H1 (cell line): ENCODE data around the gene CPNE5. TPM values are rescaled to one million over a fixed set of nuclear protein-coding genes. Genes with fewer than 3 reads are reported as not detected.

ENCODE experiments used
- CTCF ChIA-PET: fragments of 300-600 bp; sonication (Branson Sonifier 250); formaldehyde crosslinking; loops from one replicate; lab custom pipeline; 2021; ENCODE audit not compliant: partially characterized antibody; lab: Charles Lee
- POLR2A ChIA-PET: fragments of 300-600 bp; sonication (Branson Sonifier 250); formaldehyde crosslinking; loops from one replicate; lab custom pipeline; 2021; ENCODE audit warnings: inconsistent platforms; ENCODE audit not compliant: partially characterized antibody; lab: Charles Lee
- DNase-seq, 2 experiments: peaks; one replicate each; pipeline versions ENCODE4 v3.0.0 to v3.0.0-alpha.2; 2010 to 2022; ENCODE audit warnings: low spot score in 2 of 2, low read depth in 1 of 2, mixed read lengths in 1 of 2
- FAIRE-seq: peaks from 2 replicates; lab custom pipeline; 2011; peaks lifted over from hg19 to GRCh38; lab: Jason Lieb, UNC
- H2AFZ ChIP-seq: 2 replicates; pipeline ENCODE4 v1.8.1; 2012; ENCODE audit warnings: low read length, inconsistent platforms
- H2AK5ac ChIP-seq: 2 replicates; pipeline ENCODE4 v1.6.1; 2013; ENCODE audit warnings: low read depth, low read length
- H2BK120ac ChIP-seq: replicated peaks from 2 replicates; pipeline ENCODE3; 2013; ENCODE audit warnings: low read depth, low read length, inconsistent platforms
- H2BK12ac ChIP-seq: 2 replicates; pipeline ENCODE4 v1.6.1; 2013; ENCODE audit warnings: low read depth, low read length
- H2BK15ac ChIP-seq: 2 replicates; pipeline ENCODE4 v1.6.1; 2013; ENCODE audit warnings: low read length
- H2BK20ac ChIP-seq: 2 replicates; pipeline ENCODE4 v1.6.1; 2013; ENCODE audit warnings: low read length
- H2BK5ac ChIP-seq: 2 replicates; pipeline ENCODE4 v1.6.1; 2013; ENCODE audit warnings: low read depth, low read length
- H3K14ac ChIP-seq: 2 replicates; pipeline ENCODE4 v1.6.1; 2013; ENCODE audit warnings: inconsistent platforms; ENCODE audit not compliant: insufficient read length
- H3K18ac ChIP-seq: 2 replicates; pipeline ENCODE4 v1.6.1; 2013; ENCODE audit warnings: low read length; ENCODE audit errors: extremely low read depth
- H3K23ac ChIP-seq: 2 replicates; pipeline ENCODE4 v1.6.1; 2013; ENCODE audit warnings: inconsistent platforms; ENCODE audit not compliant: insufficient read length
- H3K23me2 ChIP-seq: 2 replicates; pipeline ENCODE4 v1.6.1; 2013; ENCODE audit warnings: low read depth, low read length
- H3K27ac ChIP-seq: 2 replicates; pipeline ENCODE4 v1.6.1; 2011; ENCODE audit warnings: low read depth, low read length, inconsistent platforms
- H3K27me3 ChIP-seq, 4 experiments: replicated peaks in 1 of 4; 1 replicate in 1 of 4; 2 replicates in 3 of 4; pipeline versions ENCODE4 v1.6.1 to v1.8.1; 2011 to 2013; ENCODE audit warnings: low read length in 3 of 4, mild to moderate bottlenecking in 3 of 4, inconsistent platforms in 2 of 4, mixed read lengths in 2 of 4, moderate library complexity in 1 of 4; ENCODE audit not compliant: control insufficient read depth in 3 of 4, insufficient read depth in 3 of 4; ENCODE audit errors: extremely low read depth in 1 of 4
- H3K36me3 ChIP-seq, 4 experiments: 2 replicates each; pipeline versions ENCODE4 v1.6.1 to v1.8.1; 2011 to 2013; ENCODE audit warnings: mild to moderate bottlenecking in 4 of 4, low read length in 3 of 4, moderate library complexity in 2 of 4, control low read depth in 1 of 4, inconsistent platforms in 1 of 4; ENCODE audit not compliant: insufficient read depth in 4 of 4, control insufficient read depth in 2 of 4
- H3K4ac ChIP-seq: replicated peaks from 2 replicates; pipeline ENCODE3; 2013; ENCODE audit warnings: low read length, low read depth, mixed read lengths, inconsistent platforms; ENCODE audit not compliant: insufficient read length
- H3K4me1 ChIP-seq, 4 experiments: replicated peaks in 1 of 4; 1 replicate in 1 of 4; 2 replicates in 3 of 4; pipeline versions ENCODE4 v1.6.1 to v1.8.1; 2011 to 2013; ENCODE audit warnings: low read length in 3 of 4, inconsistent platforms in 2 of 4, mixed read lengths in 1 of 4; ENCODE audit not compliant: insufficient read depth in 4 of 4, control insufficient read depth in 3 of 4
- H3K4me2 ChIP-seq, 2 experiments: 2 replicates each; pipeline versions ENCODE4 v1.6.1 to v1.8.1; 2011 to 2013; ENCODE audit warnings: low read depth in 2 of 2, low read length in 2 of 2, control low read depth in 1 of 2, inconsistent platforms in 1 of 2, mild to moderate bottlenecking in 1 of 2; ENCODE audit not compliant: insufficient read depth in 1 of 2
- H3K4me3 ChIP-seq, 4 experiments: fragments of 200-600, 300-600 bp in 1 of 4; sonication (generic), shearing (Covaris generic), sonication (Bioruptor Twin) in 1 of 4; 2 replicates each; pipeline versions ENCODE4 v1.5.1 to v1.8.1; 2011 to 2016; ENCODE audit warnings: low read length in 4 of 4, low read depth in 3 of 4, control low read depth in 2 of 4, inconsistent platforms in 2 of 4, mild to moderate bottlenecking in 2 of 4, mixed read lengths in 1 of 4, moderate library complexity in 1 of 4; ENCODE audit not compliant: insufficient read depth in 2 of 4; ENCODE audit errors: extremely low read depth in 1 of 4
- H3K56ac ChIP-seq: replicated peaks from 2 replicates; pipeline ENCODE3; 2013; ENCODE audit warnings: low read depth, mild to moderate bottlenecking, mixed read lengths, low read length, inconsistent platforms; ENCODE audit not compliant: insufficient read length
- H3K79me1 ChIP-seq: 2 replicates; pipeline ENCODE4 v1.6.1; 2013; ENCODE audit warnings: low read depth, low read length, control low read depth
- H3K79me2 ChIP-seq, 2 experiments: 2 replicates each; pipeline versions ENCODE4 v1.6.1 to v1.8.1; 2012 to 2013; ENCODE audit warnings: low read length in 2 of 2, mild to moderate bottlenecking in 2 of 2, inconsistent platforms in 1 of 2; ENCODE audit not compliant: insufficient read depth in 2 of 2, control insufficient read depth in 1 of 2
- H3K9ac ChIP-seq, 4 experiments: replicated peaks in 1 of 4; 1 replicate in 1 of 4; 2 replicates in 3 of 4; pipeline versions ENCODE4 v1.6.1 to v1.8.1; 2011 to 2013; ENCODE audit warnings: low read depth in 3 of 4, low read length in 3 of 4, control low read depth in 2 of 4, mild to moderate bottlenecking in 2 of 4, moderate library complexity in 2 of 4, inconsistent platforms in 1 of 4; ENCODE audit errors: extremely low read depth in 1 of 4
- H3K9me3 ChIP-seq, 2 experiments: 2 replicates each; pipeline versions ENCODE4 v1.6.1 to v1.8.1; 2012 to 2013; ENCODE audit warnings: mild to moderate bottlenecking in 2 of 2, moderate library complexity in 2 of 2, control low read depth in 1 of 2, inconsistent platforms in 1 of 2, low read depth in 1 of 2, low read length in 1 of 2, mixed read lengths in 1 of 2; ENCODE audit not compliant: insufficient read depth in 2 of 2
- H4K20me1 ChIP-seq, 2 experiments: replicated peaks in 1 of 2; 2 replicates each; pipeline versions ENCODE3 to v1.8.1; 2011 to 2013; ENCODE audit warnings: inconsistent platforms in 2 of 2, low read length in 2 of 2, mild to moderate bottlenecking in 1 of 2; ENCODE audit not compliant: insufficient read depth in 2 of 2, control insufficient read depth in 1 of 2
- H4K5ac ChIP-seq: 2 replicates; pipeline ENCODE4 v1.6.1; 2013; ENCODE audit warnings: low read length, low read depth, mixed read lengths, inconsistent platforms; ENCODE audit not compliant: insufficient read length
- H4K8ac ChIP-seq: 2 replicates; pipeline ENCODE4 v1.8.0; 2013; ENCODE audit warnings: mild to moderate bottlenecking, moderate library complexity, low read length, inconsistent platforms; ENCODE audit not compliant: insufficient read depth; ENCODE audit errors: extremely low read depth
- H4K91ac ChIP-seq: replicated peaks from 2 replicates; pipeline ENCODE3; 2013; ENCODE audit warnings: low read length, mixed read lengths, inconsistent platforms; ENCODE audit not compliant: insufficient read length
- GTF2F1 ChIP-seq: IDR thresholded peaks from 2 replicates; pipeline ENCODE4 v1.6.1; 2012; ENCODE audit warnings: low read depth, low read length, improper control_type of control experiment, borderline replicate concordance
- KDM1A ChIP-seq: fragments of 200-600, 300-600 bp; sonication (generic); IDR thresholded peaks from 2 replicates; pipeline ENCODE4 v1.7.1; 2016; ENCODE audit warnings: mild to moderate bottlenecking, low read length, borderline replicate concordance
- RNF2 ChIP-seq: fragments of 200-900, 300-1000 bp; sonication (generic); IDR thresholded peaks from 2 replicates; pipeline ENCODE4 v1.7.1; 2016; ENCODE audit warnings: borderline replicate concordance, low read depth, mild to moderate bottlenecking, antibody characterized with exemption, low read length; ENCODE audit not compliant: poor library complexity, severe bottlenecking; ENCODE audit errors: missing control alignments
- ZNF274 ChIP-seq: IDR thresholded peaks from 2 replicates; pipeline ENCODE4 v1.7.0; 2012; ENCODE audit warnings: low read length, borderline replicate concordance; ENCODE audit errors: extremely low read depth
- WGBS, 2 experiments: shearing (Covaris generic) in 1 of 2; methylation state at CpG; one replicate each; pipeline versions ENCODE4 v1.1.6 to v1.1.7; 2013 to 2015; ENCODE audit warnings: low lambda C conversion rate in 2 of 2, mixed read lengths in 2 of 2, inconsistent platforms in 1 of 2, low coverage in 1 of 2, missing lambda C conversion rate in 1 of 2; ENCODE audit not compliant: insufficient replicate concordance in 2 of 2, insufficient coverage in 1 of 2, insufficient read length in 1 of 2; ENCODE audit errors: extremely low coverage in 1 of 2, missing lambda C conversion rate in 1 of 2; 5-methylcytosine and 5-hydroxymethylcytosine counted together
- polyA plus RNA-seq, 7 experiments: library from polyadenylated mRNA; depleted of rRNA in 3 of 7; stranded (reverse) in 5 of 7; unstranded in 2 of 7; fragments of >200 nt in 5 of 7; fragments of 200-250 nt in 2 of 7; gene quantifications; 1 replicate in 5 of 7; 2 replicates in 1 of 7; 4 replicates in 1 of 7; pipeline versions ENCODE4 v1.2.1 to v1.2.3, GENCODE V29; 2011 to 2013; ENCODE audit warnings: missing spikeins in 2 of 7, mixed read lengths in 2 of 7
- total RNA-seq: library from RNA; stranded (reverse); fragmentation: NEBNext Ultra II Directional; extraction: Animal tissue kit (Norgen Biotek cat#: 25700); gene quantifications from 2 replicates; pipeline ENCODE4 v1.2.1, GENCODE V29; 2021
- TF ChIP-seq, protein P1 (sequence below): IDR thresholded peaks from 2 replicates; pipeline ENCODE4 v1.6.1; 2012; ENCODE audit warnings: inconsistent platforms
- TF ChIP-seq, protein P2 (sequence below), 3 experiments: IDR thresholded peaks; 1 replicate in 2 of 3; 2 replicates in 1 of 3; pipeline versions ENCODE4 v1.5.1 to v1.6.1; 2011; ENCODE audit warnings: low read length in 3 of 3, mild to moderate bottlenecking in 3 of 3, inconsistent platforms in 2 of 3, low read depth in 1 of 3, moderate library complexity in 1 of 3; ENCODE audit not compliant: insufficient read depth in 1 of 3; ENCODE audit errors: control extremely low read depth in 1 of 3

Gene CPNE5
- total and polyA plus RNA-seq, 2 of the 8 experiments (the other 6 are each of a cell fraction or from before 2014, with no cell fraction given) = 0.88 to 1.8 TPM

GRCh38 chr6:36721369-36722140 is 117.7 kb downstream of the CPNE5 start:
- H2BK120ac ChIP-seq = no peak overlapping the region
- no peak for FAIRE-seq
- TF ChIP-seq RNF2 (no peak), KDM1A (no peak), ZNF274 (no peak), GTF2F1 (no peak)
- TF ChIP-seq, protein P1, sequence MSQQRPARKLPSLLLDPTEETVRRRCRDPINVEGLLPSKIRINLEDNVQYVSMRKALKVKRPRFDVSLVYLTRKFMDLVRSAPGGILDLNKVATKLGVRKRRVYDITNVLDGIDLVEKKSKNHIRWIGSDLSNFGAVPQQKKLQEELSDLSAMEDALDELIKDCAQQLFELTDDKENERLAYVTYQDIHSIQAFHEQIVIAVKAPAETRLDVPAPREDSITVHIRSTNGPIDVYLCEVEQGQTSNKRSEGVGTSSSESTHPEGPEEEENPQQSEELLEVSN = no peak
- TF ChIP-seq, protein P2, sequence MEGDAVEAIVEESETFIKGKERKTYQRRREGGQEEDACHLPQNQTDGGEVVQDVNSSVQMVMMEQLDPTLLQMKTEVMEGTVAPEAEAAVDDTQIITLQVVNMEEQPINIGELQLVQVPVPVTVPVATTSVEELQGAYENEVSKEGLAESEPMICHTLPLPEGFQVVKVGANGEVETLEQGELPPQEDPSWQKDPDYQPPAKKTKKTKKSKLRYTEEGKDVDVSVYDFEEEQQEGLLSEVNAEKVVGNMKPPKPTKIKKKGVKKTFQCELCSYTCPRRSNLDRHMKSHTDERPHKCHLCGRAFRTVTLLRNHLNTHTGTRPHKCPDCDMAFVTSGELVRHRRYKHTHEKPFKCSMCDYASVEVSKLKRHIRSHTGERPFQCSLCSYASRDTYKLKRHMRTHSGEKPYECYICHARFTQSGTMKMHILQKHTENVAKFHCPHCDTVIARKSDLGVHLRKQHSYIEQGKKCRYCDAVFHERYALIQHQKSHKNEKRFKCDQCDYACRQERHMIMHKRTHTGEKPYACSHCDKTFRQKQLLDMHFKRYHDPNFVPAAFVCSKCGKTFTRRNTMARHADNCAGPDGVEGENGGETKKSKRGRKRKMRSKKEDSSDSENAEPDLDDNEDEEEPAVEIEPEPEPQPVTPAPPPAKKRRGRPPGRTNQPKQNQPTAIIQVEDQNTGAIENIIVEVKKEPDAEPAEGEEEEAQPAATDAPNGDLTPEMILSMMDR (IDR thresholded peaks at IDR 0.05; ENCODE audit: control extremely low read depth in 1 of 3, insufficient read depth in 1 of 3, low read depth in 1 of 3, low read length in 3 of 3) = no peak
- TF ChIP-seq, all 59 proteins: peak for 0
- POLR2A ChIA-PET = interaction anchor here (0.8 to 2.6 kb wide), 3 partner anchors 9 to 126 kb away, joined by 3 to 8 read pairs (median 3); no protein-coding TSS in a partner anchor
- Histone ChIP-seq H3K4me1 (no peaks in the 10 kb centered on the region; a peak in 1 of 7 replicates), H3K36me3 (no peaks in the 10 kb centered on the region), H3K27ac (no peak overlapping the region), H3K23me2 (no peaks in the 10 kb centered on the region), H3K4me3 (no peak overlapping the region), H3K9ac (no peak overlapping the region), H2BK12ac (no peak overlapping the region), H2AFZ (peak overlapping the region; percentile 30; the same call in 1 of the 2 replicates), H2BK15ac (no peak overlapping the region), H4K20me1 (no peaks in the 10 kb centered on the region), H3K4me2 (no peak overlapping the region), H2AK5ac (no peak overlapping the region), H3K27me3 (no peaks in the 10 kb centered on the region), H3K23ac (no peak overlapping the region), H4K91ac (no peak overlapping the region), H3K4ac (no peak overlapping the region), H3K79me2 (no peaks in the 10 kb centered on the region), H4K8ac (no peak overlapping the region), H3K79me1 (no peaks in the 10 kb centered on the region; the same call in 1 of the 2 replicates), H3K56ac (no peak overlapping the region), H4K5ac (no peak overlapping the region), H2BK20ac (no peak overlapping the region), H3K18ac (no peak overlapping the region), H2BK5ac (no peak overlapping the region), H3K9me3 (no peaks in the 10 kb centered on the region), H3K14ac (no peak overlapping the region)
- 93% methylated on average over 13 of the region's 15 CpGs; no CpG with 5 or more reads in 1 of the 2 experiments for WGBS, 2 experiments
- DNase-seq = no peak
- CTCF ChIA-PET = interaction anchor here (0.7 to 5.5 kb wide), 9 partner anchors 8 to 106 kb away, joined by 3 to 35 read pairs (median 8); no protein-coding TSS in a partner anchor
